ENCODE data around the gene TNRC18. TPM values are rescaled to one million over a fixed set of nuclear protein-coding genes. Genes with fewer than 3 reads are reported as not detected.

TNRC18 gene
- total and polyA plus RNA-seq, 2 donors (not counting 1 experiment from before 2014, with no cell fraction given), result 17.8 to 75.0 TPM

GRCh38 chr7:5283421-5284303, 140.0 kb downstream of the TNRC18 start:
- Histone ChIP-seq H4K20me1 (ENCODE audit: control insufficient read depth, insufficient read depth, low read length, poor library complexity, severe bottlenecking) (no peaks in the 10 kb centered on the region), H3K4me1 (ENCODE audit: control insufficient read depth in 2 of 2, insufficient read depth in 2 of 2, low read length in 2 of 2) (peaks cover 6% of the 10 kb centered on the region in 2 donors), H3K9ac (ENCODE audit: low read length) (peak overlapping the region; percentile 42), H3K36me3 (replicated peaks in 1 of 2; ENCODE audit: control extremely low read depth in 1 of 2, control insufficient read depth in 1 of 2, extremely low read depth in 1 of 2, insufficient read depth in 2 of 2, low read length in 1 of 2) (no peaks in the 10 kb centered on the region), H3K4me2 (replicated peaks; ENCODE audit: low read depth, low read length, poor library complexity, severe bottlenecking) (peak overlapping the region; percentile 69), H3K4me3 (ENCODE audit: control extremely low read depth in 1 of 5, extremely low read depth in 1 of 5, insufficient read depth in 1 of 5, low read depth in 2 of 5, low read length in 4 of 5) (peak overlapping the region in 3 of 5 experiments; percentile 9 to 33 (median 15)), H3K79me2 (ENCODE audit: control insufficient read depth, insufficient read depth, low read length) (no peaks in the 10 kb centered on the region), H2AFZ (ENCODE audit: insufficient read depth, low read depth, low read length, poor library complexity, severe bottlenecking) (no peak overlapping the region), H3K27ac (ENCODE audit: low read length in 2 of 2) (no peak overlapping the region), H3K27me3 (replicated peaks in 1 of 4; ENCODE audit: control extremely low read depth in 1 of 4, control insufficient read depth in 3 of 4, insufficient read depth in 4 of 4, low read length in 3 of 4) (peaks cover 0 to 23% (median 8%) of the 10 kb centered on the region in 4 experiments), H3K9me3 (ENCODE audit: control extremely low read depth in 1 of 3, control insufficient read depth in 2 of 3, insufficient read depth in 1 of 3, low read length in 2 of 3) (peaks cover 0 to 9% (median 0%) of the 10 kb centered on the region in 3 donors)
- WGBS (ENCODE audit: insufficient coverage), result 5% methylated on average over 40 of the region's 46 CpGs
- Mint-ChIP-seq H3K9me3 (ENCODE audit: insufficient read depth) (no peaks in the 10 kb centered on the region), H3K4me3 (peak overlapping the region; percentile 69), H3K4me1 (peaks cover 2% of the 10 kb centered on the region), H3K27ac (no peak overlapping the region), H3K27me3 (peaks cover 19% of the 10 kb centered on the region)
- CTCF ChIA-PET, result no interaction called here
- ATAC-seq (ENCODE audit: low read depth) (no peak), DNase-seq (peak; percentile 30)
- POLR2A ChIA-PET, result no interaction called here
- TF ChIP-seq EZH2 (IDR thresholded peaks at IDR 0.05; ENCODE audit: borderline replicate concordance, insufficient read depth, low read depth, low read length, poor library complexity, severe bottlenecking), result no peak
- no peak for TF ChIP-seq CTCF (IDR thresholded peaks at IDR 0.05)
- intact Hi-C loops (cut with micrococcal nuclease), result no loop called here

Measured in B cell (primary cell).